H1 (cell line): ENCODE measurements around the gene NOVA1. TPM values are rescaled to one million over a fixed set of nuclear protein-coding genes. Genes with fewer than 3 reads are reported as not detected.

Experiments used
- CTCF ChIA-PET: fragments of 300-600 bp; sonication (Branson Sonifier 250); formaldehyde crosslinking; loops from one replicate; lab custom pipeline; 2021; ENCODE audit not compliant: partially characterized antibody; lab: Charles Lee
- POLR2A ChIA-PET: fragments of 300-600 bp; sonication (Branson Sonifier 250); formaldehyde crosslinking; loops from one replicate; lab custom pipeline; 2021; ENCODE audit warnings: inconsistent platforms; ENCODE audit not compliant: partially characterized antibody; lab: Charles Lee
- DNase-seq, 2 experiments: peaks; one replicate each; pipeline versions ENCODE4 v3.0.0 to v3.0.0-alpha.2; 2010 to 2022; ENCODE audit warnings: low spot score in 2 of 2, low read depth in 1 of 2, mixed read lengths in 1 of 2
- FAIRE-seq: peaks from 2 replicates; lab custom pipeline; 2011; peaks lifted over from hg19 to GRCh38; lab: Jason Lieb, UNC
- H2AFZ ChIP-seq: 2 replicates; pipeline ENCODE4 v1.8.1; 2012; ENCODE audit warnings: low read length, inconsistent platforms
- H2AK5ac ChIP-seq: 2 replicates; pipeline ENCODE4 v1.6.1; 2013; ENCODE audit warnings: low read depth, low read length
- H2BK120ac ChIP-seq: replicated peaks from 2 replicates; pipeline ENCODE3; 2013; ENCODE audit warnings: low read depth, low read length, inconsistent platforms
- H2BK12ac ChIP-seq: 2 replicates; pipeline ENCODE4 v1.6.1; 2013; ENCODE audit warnings: low read depth, low read length
- H2BK15ac ChIP-seq: 2 replicates; pipeline ENCODE4 v1.6.1; 2013; ENCODE audit warnings: low read length
- H2BK20ac ChIP-seq: 2 replicates; pipeline ENCODE4 v1.6.1; 2013; ENCODE audit warnings: low read length
- H2BK5ac ChIP-seq: 2 replicates; pipeline ENCODE4 v1.6.1; 2013; ENCODE audit warnings: low read depth, low read length
- H3K14ac ChIP-seq: 2 replicates; pipeline ENCODE4 v1.6.1; 2013; ENCODE audit warnings: inconsistent platforms; ENCODE audit not compliant: insufficient read length
- H3K18ac ChIP-seq: 2 replicates; pipeline ENCODE4 v1.6.1; 2013; ENCODE audit warnings: low read length; ENCODE audit errors: extremely low read depth
- H3K23ac ChIP-seq: 2 replicates; pipeline ENCODE4 v1.6.1; 2013; ENCODE audit warnings: inconsistent platforms; ENCODE audit not compliant: insufficient read length
- H3K23me2 ChIP-seq: 2 replicates; pipeline ENCODE4 v1.6.1; 2013; ENCODE audit warnings: low read depth, low read length
- H3K27ac ChIP-seq: 2 replicates; pipeline ENCODE4 v1.6.1; 2011; ENCODE audit warnings: low read depth, low read length, inconsistent platforms
- H3K27me3 ChIP-seq, 4 experiments: replicated peaks in 1 of 4; 1 replicate in 1 of 4; 2 replicates in 3 of 4; pipeline versions ENCODE4 v1.6.1 to v1.8.1; 2011 to 2013; ENCODE audit warnings: low read length in 3 of 4, mild to moderate bottlenecking in 3 of 4, inconsistent platforms in 2 of 4, mixed read lengths in 2 of 4, moderate library complexity in 1 of 4; ENCODE audit not compliant: control insufficient read depth in 3 of 4, insufficient read depth in 3 of 4; ENCODE audit errors: extremely low read depth in 1 of 4
- H3K36me3 ChIP-seq, 4 experiments: 2 replicates each; pipeline versions ENCODE4 v1.6.1 to v1.8.1; 2011 to 2013; ENCODE audit warnings: mild to moderate bottlenecking in 4 of 4, low read length in 3 of 4, moderate library complexity in 2 of 4, control low read depth in 1 of 4, inconsistent platforms in 1 of 4; ENCODE audit not compliant: insufficient read depth in 4 of 4, control insufficient read depth in 2 of 4
- H3K4ac ChIP-seq: replicated peaks from 2 replicates; pipeline ENCODE3; 2013; ENCODE audit warnings: low read length, low read depth, mixed read lengths, inconsistent platforms; ENCODE audit not compliant: insufficient read length
- H3K4me1 ChIP-seq, 4 experiments: replicated peaks in 1 of 4; 1 replicate in 1 of 4; 2 replicates in 3 of 4; pipeline versions ENCODE4 v1.6.1 to v1.8.1; 2011 to 2013; ENCODE audit warnings: low read length in 3 of 4, inconsistent platforms in 2 of 4, mixed read lengths in 1 of 4; ENCODE audit not compliant: insufficient read depth in 4 of 4, control insufficient read depth in 3 of 4
- H3K4me2 ChIP-seq, 2 experiments: 2 replicates each; pipeline versions ENCODE4 v1.6.1 to v1.8.1; 2011 to 2013; ENCODE audit warnings: low read depth in 2 of 2, low read length in 2 of 2, control low read depth in 1 of 2, inconsistent platforms in 1 of 2, mild to moderate bottlenecking in 1 of 2; ENCODE audit not compliant: insufficient read depth in 1 of 2
- H3K4me3 ChIP-seq, 4 experiments: fragments of 200-600, 300-600 bp in 1 of 4; sonication (generic), shearing (Covaris generic), sonication (Bioruptor Twin) in 1 of 4; 2 replicates each; pipeline versions ENCODE4 v1.5.1 to v1.8.1; 2011 to 2016; ENCODE audit warnings: low read length in 4 of 4, low read depth in 3 of 4, control low read depth in 2 of 4, inconsistent platforms in 2 of 4, mild to moderate bottlenecking in 2 of 4, mixed read lengths in 1 of 4, moderate library complexity in 1 of 4; ENCODE audit not compliant: insufficient read depth in 2 of 4; ENCODE audit errors: extremely low read depth in 1 of 4
- H3K56ac ChIP-seq: replicated peaks from 2 replicates; pipeline ENCODE3; 2013; ENCODE audit warnings: low read depth, mild to moderate bottlenecking, mixed read lengths, low read length, inconsistent platforms; ENCODE audit not compliant: insufficient read length
- H3K79me1 ChIP-seq: 2 replicates; pipeline ENCODE4 v1.6.1; 2013; ENCODE audit warnings: low read depth, low read length, control low read depth
- H3K79me2 ChIP-seq, 2 experiments: 2 replicates each; pipeline versions ENCODE4 v1.6.1 to v1.8.1; 2012 to 2013; ENCODE audit warnings: low read length in 2 of 2, mild to moderate bottlenecking in 2 of 2, inconsistent platforms in 1 of 2; ENCODE audit not compliant: insufficient read depth in 2 of 2, control insufficient read depth in 1 of 2
- H3K9ac ChIP-seq, 4 experiments: replicated peaks in 1 of 4; 1 replicate in 1 of 4; 2 replicates in 3 of 4; pipeline versions ENCODE4 v1.6.1 to v1.8.1; 2011 to 2013; ENCODE audit warnings: low read depth in 3 of 4, low read length in 3 of 4, control low read depth in 2 of 4, mild to moderate bottlenecking in 2 of 4, moderate library complexity in 2 of 4, inconsistent platforms in 1 of 4; ENCODE audit errors: extremely low read depth in 1 of 4
- H3K9me3 ChIP-seq, 2 experiments: 2 replicates each; pipeline versions ENCODE4 v1.6.1 to v1.8.1; 2012 to 2013; ENCODE audit warnings: mild to moderate bottlenecking in 2 of 2, moderate library complexity in 2 of 2, control low read depth in 1 of 2, inconsistent platforms in 1 of 2, low read depth in 1 of 2, low read length in 1 of 2, mixed read lengths in 1 of 2; ENCODE audit not compliant: insufficient read depth in 2 of 2
- H4K20me1 ChIP-seq, 2 experiments: replicated peaks in 1 of 2; 2 replicates each; pipeline versions ENCODE3 to v1.8.1; 2011 to 2013; ENCODE audit warnings: inconsistent platforms in 2 of 2, low read length in 2 of 2, mild to moderate bottlenecking in 1 of 2; ENCODE audit not compliant: insufficient read depth in 2 of 2, control insufficient read depth in 1 of 2
- H4K5ac ChIP-seq: 2 replicates; pipeline ENCODE4 v1.6.1; 2013; ENCODE audit warnings: low read length, low read depth, mixed read lengths, inconsistent platforms; ENCODE audit not compliant: insufficient read length
- H4K8ac ChIP-seq: 2 replicates; pipeline ENCODE4 v1.8.0; 2013; ENCODE audit warnings: mild to moderate bottlenecking, moderate library complexity, low read length, inconsistent platforms; ENCODE audit not compliant: insufficient read depth; ENCODE audit errors: extremely low read depth
- H4K91ac ChIP-seq: replicated peaks from 2 replicates; pipeline ENCODE3; 2013; ENCODE audit warnings: low read length, mixed read lengths, inconsistent platforms; ENCODE audit not compliant: insufficient read length
- EZH2 ChIP-seq: fragments of 200-600 bp; sonication (generic); IDR thresholded peaks from 2 replicates; pipeline ENCODE4 v1.7.1; 2012; ENCODE audit warnings: low read depth, mild to moderate bottlenecking, moderate library complexity, low read length, inconsistent platforms; ENCODE audit not compliant: severe bottlenecking
- GTF2F1 ChIP-seq: IDR thresholded peaks from 2 replicates; pipeline ENCODE4 v1.6.1; 2012; ENCODE audit warnings: low read depth, low read length, improper control_type of control experiment, borderline replicate concordance
- RXRA ChIP-seq: IDR thresholded peaks from 2 replicates; pipeline ENCODE4 v1.6.1; 2011; ENCODE audit warnings: low read depth, mild to moderate bottlenecking, low read length, moderate library complexity; ENCODE audit not compliant: insufficient read depth
- WGBS, 2 experiments: shearing (Covaris generic) in 1 of 2; methylation state at CpG; one replicate each; pipeline versions ENCODE4 v1.1.6 to v1.1.7; 2013 to 2015; ENCODE audit warnings: low lambda C conversion rate in 2 of 2, mixed read lengths in 2 of 2, inconsistent platforms in 1 of 2, low coverage in 1 of 2, missing lambda C conversion rate in 1 of 2; ENCODE audit not compliant: insufficient replicate concordance in 2 of 2, insufficient coverage in 1 of 2, insufficient read length in 1 of 2; ENCODE audit errors: extremely low coverage in 1 of 2, missing lambda C conversion rate in 1 of 2; 5-methylcytosine and 5-hydroxymethylcytosine counted together
- polyA plus RNA-seq, 7 experiments: library from polyadenylated mRNA; depleted of rRNA in 3 of 7; stranded (reverse) in 5 of 7; unstranded in 2 of 7; fragments of >200 nt in 5 of 7; fragments of 200-250 nt in 2 of 7; gene quantifications; 1 replicate in 5 of 7; 2 replicates in 1 of 7; 4 replicates in 1 of 7; pipeline versions ENCODE4 v1.2.1 to v1.2.3, GENCODE V29; 2011 to 2013; ENCODE audit warnings: missing spikeins in 2 of 7, mixed read lengths in 2 of 7
- total RNA-seq: library from RNA; stranded (reverse); fragmentation: NEBNext Ultra II Directional; extraction: Animal tissue kit (Norgen Biotek cat#: 25700); gene quantifications from 2 replicates; pipeline ENCODE4 v1.2.1, GENCODE V29; 2021

The NOVA1 gene
- total and polyA plus RNA-seq, 2 of the 8 experiments (the other 6 are each of a cell fraction or from before 2014, with no cell fraction given) = 6.8 to 12.7 TPM

DNA sequence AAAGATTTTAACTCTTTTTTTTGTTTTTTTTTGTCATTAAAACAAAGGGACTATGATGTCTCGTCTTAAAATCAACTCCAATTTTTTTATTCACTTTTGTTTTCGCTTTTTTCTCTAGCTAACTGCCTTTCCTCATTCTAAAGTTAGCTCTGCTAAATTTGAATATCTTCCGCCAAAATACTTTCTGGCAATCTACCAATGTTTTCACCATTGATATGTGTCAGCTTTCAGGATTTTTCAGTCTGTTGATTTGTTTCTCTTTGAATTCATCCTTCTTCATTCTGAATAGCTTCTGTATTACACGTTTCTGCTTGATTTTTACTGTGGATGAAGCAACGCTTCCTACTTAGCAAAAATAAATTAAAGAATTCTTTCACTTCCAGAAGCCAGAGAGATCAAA is 38.7 kb upstream of the NOVA1 start:
- H3K27ac ChIP-seq = no peak overlapping the region
- no peak overlapping the region for H2BK20ac ChIP-seq
- no peak overlapping the region for H2BK120ac ChIP-seq
- H3K18ac ChIP-seq = no peak overlapping the region
- H2BK15ac ChIP-seq = no peak overlapping the region
- DNase-seq (no peak), FAIRE-seq (no peak)
- no peak overlapping the region for H3K9ac ChIP-seq
- H3K79me2 ChIP-seq = no peaks in the 10 kb centered on the region
- H2BK12ac ChIP-seq = no peak overlapping the region
- no peak overlapping the region for H4K8ac ChIP-seq
- H4K20me1 ChIP-seq = no peaks in the 10 kb centered on the region
- H3K14ac ChIP-seq = no peak overlapping the region
- H3K23ac ChIP-seq = no peak overlapping the region
- POLR2A ChIA-PET = interaction anchor here (0.5 to 1.1 kb wide), 2 partner anchors 39 to 41 kb away, joined by 3 read pairs; no protein-coding TSS in a partner anchor
- H3K23me2 ChIP-seq = no peaks in the 10 kb centered on the region
- no peak overlapping the region for H4K5ac ChIP-seq
- no peak overlapping the region for H2AK5ac ChIP-seq
- H3K79me1 ChIP-seq = no peaks in the 10 kb centered on the region
- 86 to 100% methylated on average over 1 to 5 of the region's 5 CpGs for WGBS, 2 experiments
- H3K56ac ChIP-seq = no peak overlapping the region
- H2BK5ac ChIP-seq = no peak overlapping the region
- no peak overlapping the region for H2AFZ ChIP-seq
- H3K9me3 ChIP-seq = no peaks in the 10 kb centered on the region
- H4K91ac ChIP-seq = no peak overlapping the region
- no peaks in the 10 kb centered on the region for H3K36me3 ChIP-seq
- H3K27me3 ChIP-seq = no peaks in the 10 kb centered on the region
- TF ChIP-seq RXRA (no peak), EZH2 (no peak), GTF2F1 (no peak)
- H3K4me2 ChIP-seq = no peak overlapping the region
- H3K4me3 ChIP-seq = no peak overlapping the region
- H3K4ac ChIP-seq = no peak overlapping the region
- CTCF ChIA-PET = no interaction called here
- H3K4me1 ChIP-seq = no peaks in the 10 kb centered on the region
